C4-2B (cell line): ENCODE results near the gene SC5D.

ENCODE experiments used
- CTCF ChIP-seq: fragments of 450-650 bp; conservative IDR thresholded peaks from 2 replicates; pipeline ENCODE4 v1.5.1; 2017; ENCODE audit warnings: mild to moderate bottlenecking
- ZFX ChIP-seq: fragments of 450-650 bp; IDR thresholded peaks from 2 replicates; pipeline ENCODE4 v1.6.1; 2017

GRCh38 chr11:121308816-121309215 is 16.2 kb downstream of the SC5D start:
- no peak for TF ChIP-seq CTCF
- no peak for TF ChIP-seq ZFX
